Heart right ventricle (tissue), 16 donors: Measurements from ENCODE around the gene FLNB. TPM values are rescaled to one million over a fixed set of nuclear protein-coding genes. Genes with fewer than 3 reads are reported as not detected.
A peak's percentile ranks its signal among the peaks of the same experiment; 100 is the strongest.

ENCODE experiments used
- ATAC-seq, 8 donors: fragments of 200-7000 bp; cut with Tn5 transposase; one replicate each; pipeline ENCODE4 v1.9.1; 2020; ENCODE audit warnings: mild to moderate bottlenecking in 8 of 8, moderate library complexity in 8 of 8, moderate number of reproducible peaks in 1 of 8
- DNase-seq, 2 donors: peaks; one replicate each; pipeline ENCODE4 v3.0.0-alpha.2; 2020
- H3K27ac ChIP-seq, 10 donors: fragments of 200-600 bp; sonication (generic) in 2 of 10; one replicate each; pipeline versions ENCODE4 v1.5.0 to v1.8.0; 2020 to 2022; ENCODE audit warnings: mild to moderate bottlenecking in 3 of 10
- H3K27me3 ChIP-seq, 7 donors: fragments of 200-600 bp; one replicate each; pipeline ENCODE4 v1.8.0; 2021 to 2022; ENCODE audit warnings: mild to moderate bottlenecking in 2 of 7
- H3K36me3 ChIP-seq, 9 donors: fragments of 200-600 bp; sonication (generic) in 1 of 9; one replicate each; pipeline versions ENCODE4 v1.5.0 to v1.8.0; 2020 to 2022; ENCODE audit warnings: mild to moderate bottlenecking in 2 of 9
- H3K4me1 ChIP-seq, 9 donors: fragments of 200-600 bp; sonication (generic) in 1 of 9; one replicate each; pipeline versions ENCODE4 v1.5.0 to v1.8.0; 2020 to 2022; ENCODE audit warnings: mild to moderate bottlenecking in 4 of 9
- H3K4me3 ChIP-seq, 10 donors: fragments of 200-600 bp; sonication (generic) in 2 of 10; one replicate each; pipeline versions ENCODE4 v1.5.0 to v1.8.0; 2020 to 2022; ENCODE audit warnings: mild to moderate bottlenecking in 7 of 10, moderate library complexity in 2 of 10
- H3K9me3 ChIP-seq, 11 donors: fragments of 200-600 bp in 10 of 11; sonication (generic) in 2 of 11; one replicate each; pipeline versions ENCODE4 v1.5.0 to v1.8.0; 2013 to 2022; ENCODE audit warnings: mild to moderate bottlenecking in 2 of 11, control low read depth in 1 of 11, moderate library complexity in 1 of 11
- CTCF ChIP-seq, 9 donors: fragments of 200-600 bp; sonication (generic) in 2 of 9; IDR thresholded peaks; one replicate each; pipeline versions ENCODE4 v1.5.0 to v1.8.0; 2021 to 2022; ENCODE audit warnings: antibody characterized with exemption in 9 of 9, mild to moderate bottlenecking in 5 of 9, moderate library complexity in 1 of 9
- WGBS, 2 donors: extraction: QIAGEN DNeasy Blood & Tissue Kit; methylation state at CpG; one replicate each; pipeline ENCODE4 v1.1.7; 2013; ENCODE audit warnings: inconsistent platforms in 1 of 2; 5-methylcytosine and 5-hydroxymethylcytosine counted together
- intact Hi-C, 10 donors: fragments of 100-400 bp; cut with DNase I; formaldehyde crosslinking; loops; one replicate each; pipeline versions ENCODE4 v1.11.1 to v1.14.2; 2022
- polyA plus RNA-seq, 2 donors: library from polyadenylated mRNA; stranded (reverse); fragments of 200-250 nt; gene quantifications; one replicate each; pipeline ENCODE4 v1.2.3, GENCODE V29; 2013
- total RNA-seq, 10 donors: library from RNA; stranded (reverse); fragmentation: NEBNext Ultra II Directional in 3 of 10; extraction: Animal tissue kit (Norgen Biotek cat#: 25700) in 3 of 10; gene quantifications; one replicate each; pipeline versions ENCODE4 v1.2.1 to v1.2.4, GENCODE V29; 2021 to 2023
- donor health status: Arrhythmogenic right ventricular cardiomyopathy.
- donor health status: ischemic (EF 13 %, LVEDD 7.1; RV severe dilation, severe dysfunction).
- donor health status: healthy with polysubstance abuse.
- donor health status: DM: no; HTN: yes; CAD: no.
- donor health status: DM: no; HTN: no; CAD: no.
- donor health status: ischemic (EF 25% LVEDD 6.9; RV normal size, moderate dysfunction).
- donor health status: ischemic (EF 25% LVEDD 5.7; RV mildly dilated, moderate dysfunction).
- donor health status: healthy.
- donor health status: DM: yes; HTN: yes; CAD: no.
- donor health status: Ischemic cardiomyopathy.
- donor health status: ischemic (EF 35%, LVEDD 5.7; RV mildly dilated, moderate dysfunction).
- donor health status: nonischemic (EF 11% LVEDD 7.7; RV severe dilation, severe dysfunction).
- donor health status: DM: yes; HTN: yes; CAD: no.
- donor health status: PGD.
- donor health status: ischemic (EF 29% LVEDD 5.4; RV normal size, mild dysfunction).
- donor health status: nonischemic (EF 23%, LVEDD 6.1; RV moderate dilation, normal function).

FLNB gene
- total and polyA plus RNA-seq, 12 donors, result 27.4 to 65.3 (median 38.6) TPM

DNA sequence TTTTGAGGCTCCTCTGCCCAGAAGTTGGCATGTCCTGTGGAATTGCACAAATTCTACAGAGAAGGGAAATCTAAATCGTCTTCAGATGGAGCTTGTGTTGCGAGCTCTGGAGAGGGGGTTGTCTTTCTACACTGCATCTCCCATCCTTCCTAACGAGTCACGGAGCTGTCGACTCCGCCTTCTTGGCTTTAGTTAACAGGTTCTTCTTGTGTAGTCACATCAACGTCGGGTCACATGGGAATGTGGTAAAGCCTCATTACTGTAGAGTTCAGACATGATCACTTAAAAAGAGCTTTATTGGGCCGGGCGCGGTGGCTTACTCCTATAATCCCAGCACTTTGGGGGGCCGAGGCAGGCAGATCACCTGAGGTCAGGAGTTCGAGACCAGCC is 142.6 kb downstream of the FLNB start:
- H3K4me3 ChIP-seq, result no peak overlapping the region
- no peak for TF ChIP-seq CTCF (IDR thresholded peaks at IDR 0.05)
- H3K36me3 ChIP-seq, result peaks cover 0 to 100% (median 68%) of the 10 kb centered on the region in 9 donors
- intact Hi-C loops, result loop anchor here in 1 of 10 donors (2.0 kb wide), 1 partner anchor 28 kb away; no protein-coding TSS in a partner anchor
- ATAC-seq, result no peak
- H3K9me3 ChIP-seq, result no peaks in the 10 kb centered on the region
- H3K27ac ChIP-seq, result peak overlapping the region in 1 of 10 donors; percentile 54
- 87 to 88% methylated on average over 13 of the region's 13 CpGs for WGBS, 2 donors
- no peak for DNase-seq
- peaks cover 0 to 18% (median 0%) of the 10 kb centered on the region in 9 donors for H3K4me1 ChIP-seq
- H3K27me3 ChIP-seq, result no peaks in the 10 kb centered on the region

DNA sequence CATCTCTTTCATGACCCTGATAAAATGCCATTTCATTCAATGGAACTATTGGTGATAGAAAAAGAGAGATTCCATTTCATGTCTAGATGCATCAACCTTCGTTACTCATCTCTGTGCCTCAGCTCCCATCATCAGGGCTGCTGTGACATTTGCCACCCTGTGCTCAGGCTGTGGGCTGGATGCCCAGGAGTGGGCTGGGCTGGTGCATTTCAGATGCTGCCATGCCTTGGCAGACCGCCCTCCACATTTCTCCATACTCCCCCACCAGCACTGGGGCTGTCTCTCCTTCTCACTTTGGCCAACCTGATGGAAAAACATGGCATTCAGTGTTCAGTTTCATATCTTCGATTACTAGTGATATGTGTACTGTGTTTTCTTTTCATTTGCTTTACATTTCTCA is 143.4 kb downstream of the FLNB start:
- H3K27ac ChIP-seq, result peak overlapping the region in 4 of 10 donors; percentile 13 to 54 (median 29)
- intact Hi-C loops, result loop anchor here in 1 of 10 donors (2.0 kb wide), 1 partner anchor 29 kb away; no protein-coding TSS in a partner anchor
- H3K4me1 ChIP-seq, result peaks cover 0 to 18% (median 0%) of the 10 kb centered on the region in 9 donors
- no peak for TF ChIP-seq CTCF (IDR thresholded peaks at IDR 0.05)
- WGBS, 2 donors, result 55 to 68% methylated on average over 3 of the region's 3 CpGs
- H3K4me3 ChIP-seq, result no peak overlapping the region
- H3K27me3 ChIP-seq, result no peaks in the 10 kb centered on the region
- DNase-seq (peak; percentile 76 to 80), ATAC-seq (peak; percentile 77 to 97 (median 92))
- peaks cover 0 to 100% (median 69%) of the 10 kb centered on the region in 9 donors for H3K36me3 ChIP-seq
- no peaks in the 10 kb centered on the region for H3K9me3 ChIP-seq

GRCh38 chr3:58152225-58153015 is 144.2 kb downstream of the FLNB start:
- TF ChIP-seq CTCF (IDR thresholded peaks at IDR 0.05), result no peak
- no peak overlapping the region for H3K4me3 ChIP-seq
- 92 to 95% methylated on average over 17 of the region's 17 CpGs for WGBS, 2 donors
- H3K27me3 ChIP-seq, result no peaks in the 10 kb centered on the region
- intact Hi-C loops, result no loop called here
- peaks cover 0 to 100% (median 64%) of the 10 kb centered on the region in 9 donors for H3K36me3 ChIP-seq
- DNase-seq (no peak), ATAC-seq (peak in 2 of 8 donors; percentile 11 to 32)
- no peaks in the 10 kb centered on the region for H3K9me3 ChIP-seq
- H3K27ac ChIP-seq, result peak overlapping the region in 4 of 10 donors; percentile 13 to 54 (median 29)
- H3K4me1 ChIP-seq, result peaks cover 0 to 18% (median 0%) of the 10 kb centered on the region in 9 donors

DNA sequence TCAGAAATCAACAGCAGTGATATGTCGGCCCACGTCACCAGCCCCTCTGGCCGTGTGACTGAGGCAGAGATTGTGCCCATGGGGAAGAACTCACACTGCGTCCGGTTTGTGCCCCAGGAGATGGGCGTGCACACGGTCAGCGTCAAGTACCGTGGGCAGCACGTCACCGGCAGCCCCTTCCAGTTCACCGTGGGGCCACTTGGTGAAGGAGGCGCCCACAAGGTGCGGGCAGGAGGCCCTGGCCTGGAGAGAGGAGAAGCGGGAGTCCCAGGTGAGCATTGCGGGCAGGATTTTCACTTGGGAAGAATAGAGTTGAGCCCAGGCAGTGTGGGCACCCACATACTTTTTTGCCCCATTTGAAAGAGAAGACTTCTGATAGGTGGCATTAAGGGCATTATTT is 145.1 kb downstream of the FLNB start:
- no peaks in the 10 kb centered on the region for H3K9me3 ChIP-seq
- TF ChIP-seq CTCF (IDR thresholded peaks at IDR 0.05), result no peak
- ATAC-seq, result no peak
- intact Hi-C loops, result no loop called here
- peaks cover 0 to 18% (median 0%) of the 10 kb centered on the region in 9 donors for H3K4me1 ChIP-seq
- H3K36me3 ChIP-seq, result peaks cover 0 to 100% (median 54%) of the 10 kb centered on the region in 9 donors
- WGBS, 2 donors, result 94 to 95% methylated on average over 16 of the region's 16 CpGs
- H3K27me3 ChIP-seq, result no peaks in the 10 kb centered on the region
- H3K27ac ChIP-seq, result no peak overlapping the region
- no peak overlapping the region for H3K4me3 ChIP-seq
- no peak for DNase-seq
